ENCODE measurements around the gene PPP1R1B.

The PPP1R1B gene

DNA sequence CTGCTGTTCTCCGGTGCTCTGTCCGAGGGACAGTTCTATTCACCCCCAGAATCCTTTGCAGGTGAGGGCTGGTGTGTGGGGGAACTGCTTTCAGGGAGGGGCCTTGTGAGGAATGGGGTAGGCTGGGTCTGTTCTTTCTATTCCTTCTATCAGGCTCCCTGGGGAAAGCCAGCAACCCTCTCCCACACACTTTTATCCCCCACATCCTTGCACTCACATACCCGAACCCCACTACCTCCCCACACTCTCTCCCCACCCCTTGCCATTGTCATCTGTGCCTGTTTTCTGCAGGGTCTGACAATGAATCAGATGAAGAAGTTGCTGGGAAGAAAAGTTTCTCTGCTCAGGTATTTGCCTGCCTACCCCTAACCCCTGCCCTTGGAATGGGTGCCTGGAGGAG is 32.0 kb downstream of the PPP1R1B start:
- DNase-seq = no peak

GRCh38 chr17:39659279-39660010 is 32.7 kb downstream of the PPP1R1B start:
- no peak for DNase-seq

- no peak for DNase-seq
These were observed 33.2 kb downstream of the PPP1R1B start for GRCh38 chr17:39660011-39660360.

GRCh38 chr17:39660397-39661385 is 33.9 kb downstream of the PPP1R1B start:
- DNase-seq = no peak

DNA sequence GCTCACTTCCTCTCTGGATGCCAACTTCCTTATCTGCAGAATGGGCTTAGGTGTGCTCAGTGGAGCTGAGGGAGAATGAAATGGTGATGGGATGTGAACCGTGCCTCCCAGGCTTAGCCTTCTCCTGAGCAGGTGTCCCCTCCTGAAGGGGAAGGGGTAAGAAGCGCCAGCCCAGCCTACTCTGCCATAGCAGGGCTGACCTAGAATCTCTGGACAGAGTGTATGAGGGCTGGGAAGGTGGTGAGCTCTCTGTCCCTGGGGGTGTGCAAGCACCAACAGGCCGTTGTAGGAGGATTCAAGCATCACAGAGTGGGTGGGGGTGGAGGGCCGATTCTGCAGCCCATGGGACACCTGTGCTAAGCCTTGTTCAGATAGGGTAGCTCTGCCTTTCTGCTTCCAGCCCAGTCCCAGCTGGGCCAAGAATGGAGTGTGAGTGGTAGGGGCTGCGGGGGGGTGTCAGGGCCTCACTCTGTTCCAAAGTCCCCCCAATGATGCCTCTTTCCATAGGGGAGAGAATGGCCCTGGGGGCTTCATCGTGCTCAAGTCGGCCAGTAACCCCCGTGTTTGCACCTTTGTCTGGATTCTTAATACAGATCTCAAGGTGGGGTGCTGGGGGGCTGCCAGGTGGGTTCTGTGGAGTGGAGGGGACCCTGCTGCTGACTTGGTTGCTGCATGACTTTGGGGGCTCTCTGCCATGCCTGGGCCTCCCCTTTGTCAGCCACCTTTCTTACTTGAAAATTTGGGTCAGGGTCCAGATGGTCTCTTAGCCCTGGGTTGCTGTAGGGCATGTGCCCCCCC is 35.2 kb downstream of the PPP1R1B start:
- DNase-seq = no peak

DNA sequence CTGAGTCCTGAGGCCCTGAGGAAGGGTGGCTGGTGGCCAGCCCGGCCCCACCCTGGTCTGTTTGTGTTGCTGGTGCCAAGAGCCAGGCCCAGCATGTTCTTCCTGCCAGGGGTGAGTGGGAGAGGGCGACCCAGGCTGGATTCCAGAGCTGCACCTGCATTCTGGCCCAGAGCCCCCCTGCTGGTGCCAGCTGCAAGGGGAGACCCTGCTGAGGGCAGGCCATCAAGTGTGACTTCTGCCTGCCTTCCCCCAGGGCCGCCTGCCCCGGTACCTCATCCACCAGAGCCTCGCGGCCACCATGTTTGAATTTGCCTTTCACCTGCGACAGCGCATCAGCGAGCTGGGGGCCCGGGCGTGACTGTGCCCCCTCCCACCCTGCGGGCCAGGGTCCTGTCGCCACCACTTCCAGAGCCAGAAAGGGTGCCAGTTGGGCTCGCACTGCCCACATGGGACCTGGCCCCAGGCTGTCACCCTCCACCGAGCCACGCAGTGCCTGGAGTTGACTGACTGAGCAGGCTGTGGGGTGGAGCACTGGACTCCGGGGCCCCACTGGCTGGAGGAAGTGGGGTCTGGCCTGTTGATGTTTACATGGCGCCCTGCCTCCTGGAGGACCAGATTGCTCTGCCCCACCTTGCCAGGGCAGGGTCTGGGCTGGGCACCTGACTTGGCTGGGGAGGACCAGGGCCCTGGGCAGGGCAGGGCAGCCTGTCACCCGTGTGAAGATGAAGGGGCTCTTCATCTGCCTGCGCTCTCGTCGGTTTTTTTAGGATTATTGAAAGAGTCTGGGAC is 36.0 kb downstream of the PPP1R1B start:
- no peak for DNase-seq

DNA sequence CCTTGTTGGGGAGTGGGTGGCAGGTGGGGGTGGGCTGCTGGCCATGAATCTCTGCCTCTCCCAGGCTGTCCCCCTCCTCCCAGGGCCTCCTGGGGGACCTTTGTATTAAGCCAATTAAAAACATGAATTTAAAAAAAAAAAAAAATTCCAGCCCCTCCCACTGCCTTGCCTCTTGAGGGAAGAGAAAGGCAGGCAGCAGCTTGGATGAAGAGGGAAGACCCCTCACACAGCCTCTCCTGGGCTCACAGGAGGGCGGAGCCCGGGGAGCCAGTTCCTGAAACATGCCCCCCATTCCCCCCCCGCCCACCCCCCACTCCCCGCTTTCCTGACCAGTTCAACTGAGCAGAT is 36.6 kb downstream of the PPP1R1B start:
- DNase-seq = no peak

DNA sequence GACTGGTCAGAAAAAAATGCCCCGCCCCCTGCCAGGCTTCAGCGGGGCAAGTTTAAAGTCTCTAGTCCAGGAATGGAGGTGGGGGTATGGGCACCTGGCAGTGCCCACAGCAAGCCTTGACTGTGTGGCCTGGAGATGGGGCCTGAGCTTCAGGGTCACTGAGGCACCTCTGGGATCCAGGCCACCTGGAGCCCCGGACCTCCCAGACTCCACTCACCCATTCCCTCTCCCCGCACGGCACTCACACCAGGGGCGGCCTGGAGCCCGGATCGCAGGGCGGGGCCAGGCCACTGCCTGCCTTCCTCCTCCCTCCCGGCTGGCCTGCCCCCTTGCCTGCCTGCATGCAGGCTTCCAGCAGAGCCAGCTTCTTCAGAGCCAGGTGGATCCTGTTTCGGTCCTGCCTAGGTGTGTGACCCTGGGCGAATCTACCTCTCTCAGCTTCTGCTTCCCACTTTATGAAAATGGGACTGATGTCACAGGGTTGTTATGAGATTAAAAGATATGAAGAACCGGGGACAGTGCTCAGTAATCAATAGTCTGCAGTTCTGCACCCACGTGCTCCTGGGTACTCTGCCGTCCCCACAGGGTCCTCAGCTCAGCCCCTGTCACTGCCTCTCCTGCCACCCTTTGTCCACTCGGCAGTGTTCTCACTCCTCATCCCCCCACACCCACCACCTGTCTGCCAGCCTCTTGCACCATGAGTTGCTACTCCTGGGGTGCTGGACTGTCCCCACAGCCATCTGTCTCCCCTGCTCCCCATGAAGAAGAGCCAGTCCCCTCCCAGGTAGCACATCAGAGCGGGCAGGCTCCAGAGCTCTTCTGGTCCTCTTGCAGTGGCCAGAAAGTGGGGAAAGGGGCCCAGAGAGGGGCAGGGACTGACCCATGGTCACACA is 37.2 kb downstream of the PPP1R1B start:
- DNase-seq = no peak

GRCh38 chr17:39664581-39665561 is 38.1 kb downstream of the PPP1R1B start, which contains the start of gene TCAP:
Gene TCAP, plus strand, starts transcription at chr17:39665349. Its CDS starts 11 bp downstream, at chr17:39665360.
- no peak for DNase-seq

DNA sequence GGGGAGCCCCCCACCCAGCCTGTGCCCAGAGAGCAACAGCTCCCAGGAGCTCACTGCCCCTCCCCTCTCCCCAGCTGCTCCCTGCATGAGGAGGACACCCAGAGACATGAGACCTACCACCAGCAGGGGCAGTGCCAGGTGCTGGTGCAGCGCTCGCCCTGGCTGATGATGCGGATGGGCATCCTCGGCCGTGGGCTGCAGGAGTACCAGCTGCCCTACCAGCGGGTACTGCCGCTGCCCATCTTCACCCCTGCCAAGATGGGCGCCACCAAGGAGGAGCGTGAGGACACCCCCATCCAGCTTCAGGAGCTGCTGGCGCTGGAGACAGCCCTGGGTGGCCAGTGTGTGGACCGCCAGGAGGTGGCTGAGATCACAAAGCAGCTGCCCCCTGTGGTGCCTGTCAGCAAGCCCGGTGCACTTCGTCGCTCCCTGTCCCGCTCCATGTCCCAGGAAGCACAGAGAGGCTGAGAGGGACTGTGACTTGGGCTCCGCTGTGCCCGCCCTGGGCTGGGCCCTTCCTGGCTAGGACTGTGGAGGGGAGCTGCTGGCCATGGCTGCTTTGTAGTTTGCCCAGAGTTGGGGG is 39.0 kb downstream of the PPP1R1B start:
- DNase-seq = no peak

DNA sequence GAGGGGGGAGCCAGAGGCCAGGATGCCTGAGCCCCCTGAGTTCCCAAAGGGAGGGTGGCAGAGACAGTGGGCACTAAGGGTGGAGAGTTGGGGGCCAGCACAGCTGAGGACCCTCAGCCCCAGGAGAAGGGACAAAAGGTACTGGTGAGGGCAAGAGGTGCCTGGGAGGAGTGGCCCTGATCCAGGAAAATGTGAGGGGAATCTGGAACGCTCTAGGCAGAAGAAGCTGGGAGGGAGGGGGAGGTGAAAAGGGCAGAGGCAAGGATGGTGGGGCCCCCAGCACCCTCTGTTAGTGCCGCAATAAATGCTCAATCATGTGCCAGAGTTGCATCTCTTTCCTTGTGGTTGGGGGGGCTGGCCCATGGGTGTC is 39.5 kb downstream of the PPP1R1B start:
- DNase-seq = no peak

GRCh38 chr17:39666601-39667261 is 40.0 kb downstream of the PPP1R1B start:
- DNase-seq = no peak

- DNase-seq = peak; percentile 7
These were observed 40.7 kb downstream of the PPP1R1B start for GRCh38 chr17:39667262-39667944.

DNA sequence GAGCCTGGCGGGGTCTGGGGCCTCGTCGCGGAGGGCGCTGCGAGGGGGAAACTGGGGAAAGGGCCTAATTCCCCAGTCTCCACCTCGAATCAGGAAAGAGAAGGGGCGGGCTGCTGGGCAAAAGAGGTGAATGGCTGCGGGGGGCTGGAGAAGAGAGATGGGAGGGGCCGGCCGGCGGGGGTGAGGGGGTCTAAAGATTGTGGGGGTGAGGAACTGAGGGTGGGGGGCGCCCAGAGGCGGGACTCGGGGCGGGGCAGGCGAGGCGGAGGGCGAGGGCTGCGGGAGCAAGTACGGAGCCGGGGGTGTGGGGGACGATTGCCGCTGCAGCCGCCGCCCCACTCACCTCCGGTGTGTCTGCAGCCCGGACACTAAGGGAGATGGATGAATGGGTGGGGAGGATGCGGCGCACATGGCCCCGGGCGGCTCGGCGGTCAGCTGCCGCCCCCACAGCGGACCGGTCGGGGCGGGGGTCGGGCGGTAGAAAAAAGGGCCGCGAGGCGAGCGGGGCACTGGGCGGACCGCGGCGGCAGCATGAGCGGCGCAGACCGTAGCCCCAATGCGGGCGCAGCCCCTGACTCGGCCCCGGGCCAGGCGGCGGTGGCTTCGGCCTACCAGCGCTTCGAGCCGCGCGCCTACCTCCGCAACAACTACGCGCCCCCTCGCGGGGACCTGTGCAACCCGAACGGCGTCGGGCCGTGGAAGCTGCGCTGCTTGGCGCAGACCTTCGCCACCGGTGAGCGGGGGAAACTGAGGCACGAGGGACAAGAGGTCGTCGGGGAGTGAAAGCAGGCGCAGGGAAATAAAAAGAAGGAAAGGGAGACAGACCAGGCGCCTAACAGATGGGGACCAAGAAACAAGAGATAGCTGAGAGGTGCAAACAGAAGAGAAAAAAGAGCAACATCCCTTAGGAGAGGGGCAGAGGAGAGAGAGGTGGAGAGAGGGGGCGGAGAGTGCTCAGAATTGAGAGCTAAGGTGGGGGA is 41.5 kb downstream of the PPP1R1B start, which contains the start of gene PNMT:
Gene PNMT, plus strand, starts transcription at position 509 of the 980 bp plus-strand sequence. Its CDS starts 23 bp downstream, at position 532.
- peak; percentile 56 for DNase-seq

- no peak for DNase-seq
These were observed 43.4 kb downstream of the PPP1R1B start for GRCh38 chr17:39669897-39670735.

- DNase-seq = no peak
These were observed 44.0 kb downstream of the PPP1R1B start for GRCh38 chr17:39670746-39671145.

All from stimulated activated naive CD4-positive, alpha-beta T cell treated with Interleukin-2 at 50 U/mL for 16 hours (primary cell).